Central memory CD4-positive, alpha-beta T cell (primary cell): ENCODE data around the gene TNFRSF8.

Experiments used
- DNase-seq: peaks from one replicate; pipeline ENCODE4 v3.0.0; 2022

Gene TNFRSF8

DNA sequence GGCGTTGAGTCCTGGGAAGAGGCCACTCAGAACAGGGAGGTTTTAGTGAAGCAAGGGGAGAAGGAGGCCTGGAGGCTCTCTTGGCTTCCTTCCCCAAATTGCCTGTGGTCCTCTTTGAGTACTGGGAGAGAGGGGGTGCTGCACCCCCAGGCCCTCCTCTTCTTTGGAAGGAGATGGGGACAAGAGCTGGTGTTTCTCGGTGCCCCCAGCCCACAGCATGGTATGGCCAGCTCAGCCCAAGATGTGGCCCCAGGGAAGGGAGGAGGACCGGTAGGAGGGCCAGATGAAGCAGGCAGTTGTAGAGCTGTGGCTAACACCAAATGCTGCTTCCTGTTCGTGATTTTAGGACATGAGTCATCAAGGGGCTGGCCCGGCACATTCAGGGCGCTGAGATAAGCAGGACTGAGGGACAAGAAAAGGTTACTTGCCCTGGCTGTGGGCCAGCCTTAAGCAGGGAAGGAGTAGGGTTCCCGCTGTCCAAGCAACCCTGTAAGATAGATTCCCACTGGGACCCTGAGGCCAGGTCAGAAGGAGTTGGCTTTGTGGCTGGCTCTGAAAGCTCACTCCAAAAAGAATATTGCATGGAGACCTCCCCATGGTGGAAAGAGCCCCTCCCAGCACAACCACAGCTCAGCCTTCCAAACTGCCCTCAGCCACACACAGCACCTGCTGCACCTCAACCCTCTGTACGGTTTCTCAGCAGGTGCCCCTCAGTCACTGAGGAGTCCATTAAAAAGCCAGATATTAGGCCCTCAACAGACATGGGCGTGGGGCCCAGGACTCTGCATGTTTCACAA is 98.8 kb downstream of the TNFRSF8 start:
- DNase-seq: peak; percentile 74

DNA sequence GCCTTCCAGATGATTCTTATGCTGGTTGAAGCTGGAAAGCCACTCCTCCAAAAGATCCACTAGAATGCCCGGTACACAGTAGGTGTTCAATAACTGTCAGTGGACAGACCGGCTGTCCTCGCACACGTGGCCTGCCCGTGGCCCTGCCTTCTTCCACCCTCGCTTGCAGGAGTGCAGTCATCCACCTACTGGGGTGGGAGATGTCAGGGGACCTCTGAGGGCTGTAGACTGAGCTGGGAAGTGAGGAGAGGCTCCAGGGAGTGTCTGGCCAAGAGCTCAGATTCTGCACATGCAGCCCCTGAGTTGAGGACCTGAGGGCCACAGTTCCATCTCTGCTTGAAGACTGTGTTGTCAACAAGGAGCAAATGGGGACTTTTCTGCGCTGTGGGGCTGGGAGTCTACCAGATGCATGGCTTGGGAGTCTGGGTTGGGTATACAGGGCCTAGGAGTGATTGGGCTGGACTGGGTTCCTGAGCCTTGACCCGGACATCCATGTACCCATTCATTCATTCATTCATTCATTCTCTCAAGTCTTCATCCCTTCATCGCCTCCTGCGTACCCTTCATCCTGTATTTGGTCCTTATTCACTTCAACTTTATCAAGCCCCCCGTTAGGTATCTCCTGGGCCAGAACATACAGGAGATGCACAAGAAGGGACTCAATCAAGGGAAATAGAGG is 99.5 kb downstream of the TNFRSF8 start:
- DNase-seq: no peak

DNA sequence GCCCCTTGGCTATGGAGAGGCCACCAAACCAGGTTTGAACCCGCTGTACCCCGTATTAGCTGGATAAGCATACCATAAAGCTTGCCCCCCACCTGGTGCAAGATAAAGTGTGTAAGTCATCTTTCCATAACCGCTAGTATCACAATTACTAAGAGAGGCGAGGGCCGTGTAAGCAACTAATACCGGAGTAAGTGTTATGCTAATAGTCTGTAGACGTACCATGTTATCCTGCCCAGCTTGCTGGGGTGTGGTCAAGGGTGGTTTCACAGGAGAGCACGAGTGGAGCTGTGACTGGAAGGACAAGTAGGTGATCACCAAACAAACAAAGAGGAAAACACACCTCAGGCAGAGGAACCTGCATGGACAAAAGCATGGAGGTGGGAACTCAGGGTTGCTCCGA is 100.1 kb downstream of the TNFRSF8 start:
- no peak for DNase-seq

DNA sequence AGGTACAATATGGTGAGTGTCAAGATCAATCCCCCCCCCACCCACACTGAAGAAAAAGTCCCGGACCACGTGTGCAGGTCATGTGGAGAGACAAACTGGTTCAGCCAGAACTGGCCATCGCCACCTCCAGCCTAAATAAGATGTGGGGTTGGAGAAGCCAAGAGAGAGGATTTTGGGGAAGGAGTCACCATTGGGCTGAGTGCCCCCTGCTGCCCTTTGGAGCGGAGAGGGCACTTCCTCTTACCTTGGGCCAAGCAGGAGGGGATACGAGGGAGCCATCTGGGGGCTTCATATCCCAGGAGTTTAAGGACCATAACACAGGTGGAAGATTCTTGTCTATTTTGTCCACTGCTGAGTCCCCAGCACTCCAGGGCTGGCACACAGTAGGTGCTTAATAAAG is 101.1 kb downstream of the TNFRSF8 start:
- DNase-seq: no peak

DNA sequence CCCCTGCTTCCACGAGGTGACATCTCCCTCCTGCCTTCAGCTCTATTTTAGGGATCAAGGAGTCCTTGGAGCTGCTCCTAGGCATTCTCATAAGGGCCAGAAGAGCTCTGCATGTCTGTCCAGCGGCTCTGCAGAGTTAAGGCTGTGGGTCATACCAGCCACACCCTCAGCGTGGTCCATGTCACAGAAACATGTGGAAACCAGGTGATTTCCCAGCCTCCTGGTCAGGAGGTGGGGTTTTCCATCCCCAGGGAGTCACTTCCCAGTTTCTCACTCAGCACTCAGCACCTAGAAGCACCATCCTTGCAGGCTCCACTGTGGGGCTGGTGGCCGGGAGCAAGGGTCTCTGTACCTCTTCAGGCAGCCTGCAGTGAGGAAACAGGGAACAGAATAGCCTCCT is 102.2 kb downstream of the TNFRSF8 start:
- DNase-seq: no peak

DNA sequence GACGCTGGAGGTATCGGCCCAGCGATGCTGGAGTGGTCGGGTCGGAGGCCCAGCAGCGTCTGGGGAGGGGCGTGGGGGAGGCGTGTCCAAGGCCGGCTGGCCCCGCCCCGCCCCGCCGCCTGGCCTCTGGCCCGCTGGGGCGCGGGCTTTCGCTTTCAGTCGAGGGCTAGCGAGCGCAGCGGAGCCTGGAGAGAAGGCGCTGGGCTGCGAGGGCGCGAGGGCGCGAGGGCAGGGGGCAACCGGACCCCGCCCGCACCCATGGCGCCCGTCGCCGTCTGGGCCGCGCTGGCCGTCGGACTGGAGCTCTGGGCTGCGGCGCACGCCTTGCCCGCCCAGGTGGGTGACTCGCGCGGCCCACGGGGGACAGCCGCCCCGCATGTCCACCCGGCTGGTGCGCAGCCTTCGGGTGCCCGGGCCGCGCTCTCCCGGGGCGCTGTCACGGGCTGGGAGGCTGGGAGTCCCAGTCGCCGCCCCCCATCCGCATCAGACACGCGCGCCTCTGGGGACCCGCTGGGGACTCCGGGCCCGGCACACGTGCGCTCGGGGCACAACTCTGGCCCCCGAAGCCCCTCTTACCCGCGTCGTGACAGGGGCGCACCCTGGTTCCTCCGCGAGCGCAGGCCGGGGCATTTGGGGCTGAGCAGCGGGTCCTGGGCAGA is 103.9 kb downstream of the TNFRSF8 start, which contains the start of gene TNFRSF1B:
Gene TNFRSF1B, plus strand, starts transcription at position 158 of the 659 bp plus-strand sequence. Its CDS starts 101 bp downstream, at position 259.
- DNase-seq: peak; percentile 59

DNA sequence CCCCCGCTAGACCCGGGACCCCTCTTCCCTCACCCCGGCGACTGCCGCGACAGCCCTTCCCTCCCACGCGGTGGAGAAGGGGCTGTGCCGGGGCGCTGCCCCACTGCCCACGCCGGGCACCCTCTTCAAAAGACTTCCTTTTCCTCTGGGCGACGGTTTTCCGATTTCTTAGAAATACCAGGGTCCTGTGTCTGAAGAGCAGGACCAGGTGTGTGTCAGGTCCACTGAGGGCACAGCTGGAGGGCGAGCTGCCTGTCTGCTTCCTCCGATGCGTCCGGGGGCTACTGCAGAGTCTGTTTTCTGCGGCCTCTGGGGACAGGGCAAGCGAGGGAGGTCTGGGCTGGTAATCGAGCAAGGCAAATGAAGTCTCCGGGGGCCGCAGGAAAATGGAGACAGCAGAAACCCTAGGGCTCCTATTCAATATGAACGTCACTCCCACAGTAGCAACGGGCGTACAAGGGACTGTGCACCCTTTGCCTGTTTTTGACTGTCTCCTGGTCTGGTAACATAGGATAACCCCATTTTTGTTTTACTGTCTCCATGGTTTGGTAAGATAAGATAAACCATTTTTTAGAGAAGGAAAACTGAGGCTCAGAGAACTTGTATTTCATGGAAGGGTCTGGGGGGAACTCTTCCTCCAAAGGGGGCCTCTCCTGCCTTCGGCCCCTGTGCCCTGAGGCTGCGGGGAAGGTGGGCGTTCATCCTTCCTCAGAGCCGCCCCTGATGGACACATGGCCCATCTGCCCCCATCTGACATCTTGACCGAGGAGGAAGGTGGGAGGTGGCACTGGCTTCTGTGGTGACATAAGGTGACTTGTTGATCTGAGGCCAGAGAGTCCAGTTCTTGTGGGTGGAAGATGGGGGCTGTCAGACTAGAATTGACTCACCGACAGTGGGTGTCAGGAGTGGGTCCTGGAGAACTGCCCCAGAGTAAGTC is 104.7 kb downstream of the TNFRSF8 start:
- peak; percentile 35 for DNase-seq

DNA sequence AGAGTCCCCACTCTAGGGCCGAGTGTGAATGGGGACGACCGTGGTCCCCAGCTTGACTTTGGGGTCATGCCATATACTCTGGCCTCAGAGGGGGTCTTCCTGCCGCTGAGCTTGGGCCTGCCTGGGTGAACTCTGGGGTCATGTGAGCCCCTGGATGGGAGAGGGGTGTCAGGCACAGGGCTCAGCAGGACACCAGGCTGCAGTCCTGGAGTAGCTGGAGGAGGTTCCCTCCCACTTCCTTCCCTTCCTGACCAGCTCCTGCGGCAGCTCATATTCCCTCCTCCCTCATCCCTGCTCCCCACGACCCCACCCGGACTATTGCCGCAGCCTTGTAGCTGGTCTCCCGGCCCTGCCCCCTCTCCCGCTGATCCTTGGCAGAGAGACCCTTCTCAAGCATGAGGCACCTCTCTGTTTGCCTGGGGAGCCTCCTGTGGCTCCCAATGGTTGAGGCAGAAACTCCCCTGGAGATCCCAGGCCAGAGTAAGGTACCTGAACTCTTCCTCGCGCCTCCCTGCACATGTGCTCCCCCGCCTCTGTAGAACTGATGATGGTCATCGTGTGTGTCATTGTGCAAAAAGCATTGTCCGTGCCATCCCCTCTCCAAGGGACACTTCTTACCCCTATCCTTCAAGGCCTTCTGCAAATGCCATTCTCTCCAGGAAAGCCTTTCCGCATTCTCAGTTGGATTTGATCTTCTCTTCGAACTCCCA is 105.5 kb downstream of the TNFRSF8 start:
- no peak for DNase-seq

DNA sequence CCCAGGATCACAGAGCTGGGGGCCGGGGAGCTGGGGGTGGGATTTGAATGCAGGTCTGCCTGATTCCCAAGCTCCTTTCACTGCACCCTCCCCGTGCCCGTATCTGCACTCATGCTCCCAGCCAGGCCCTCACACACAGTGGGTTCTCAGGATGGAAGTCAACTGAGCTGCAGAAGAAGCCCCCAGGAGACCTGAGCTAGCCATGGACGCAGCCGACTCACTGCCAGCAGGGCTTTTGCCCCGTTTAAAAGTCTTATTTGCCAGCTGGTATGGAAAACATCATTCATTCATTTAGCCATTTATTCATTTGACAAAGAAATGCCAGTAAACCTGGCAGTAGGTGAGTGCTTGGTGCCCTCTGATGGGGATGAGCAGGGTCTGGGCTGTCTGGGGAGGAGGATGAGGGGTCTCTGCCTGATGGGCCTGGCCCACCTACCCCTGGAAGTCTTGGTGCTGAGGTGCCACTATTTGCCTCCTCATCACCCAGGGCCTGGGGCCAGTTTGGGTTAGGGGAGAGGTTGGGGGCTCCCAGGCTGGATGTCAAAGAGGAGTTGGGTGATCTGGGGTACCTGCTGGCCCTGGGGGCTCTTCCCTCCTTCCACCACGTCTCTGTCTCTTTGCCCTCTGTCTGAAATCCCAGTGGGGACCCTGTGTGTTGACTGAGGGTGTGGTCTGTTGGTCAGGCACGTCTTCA is 106.5 kb downstream of the TNFRSF8 start:
- DNase-seq: no peak

DNA sequence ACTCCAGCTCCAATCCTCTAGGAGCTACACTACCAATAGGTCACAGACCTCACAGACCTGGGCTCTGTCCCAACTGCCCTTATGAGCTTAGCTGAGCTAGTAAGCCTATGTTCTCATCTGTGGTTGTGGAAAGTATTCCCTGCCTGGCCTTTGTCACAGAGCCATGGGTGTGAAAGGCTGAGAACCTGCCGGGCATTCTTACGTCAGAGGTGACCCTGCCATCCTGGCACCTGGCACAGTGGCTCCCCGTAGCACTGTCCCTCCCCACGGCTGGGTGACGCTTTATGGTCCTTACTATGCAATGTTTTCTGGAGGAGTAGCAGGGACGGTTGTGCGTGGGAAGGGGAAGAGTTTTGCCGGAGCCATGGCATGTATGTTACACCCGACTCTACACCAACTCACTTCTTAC is 107.2 kb downstream of the TNFRSF8 start:
- no peak for DNase-seq

DNA sequence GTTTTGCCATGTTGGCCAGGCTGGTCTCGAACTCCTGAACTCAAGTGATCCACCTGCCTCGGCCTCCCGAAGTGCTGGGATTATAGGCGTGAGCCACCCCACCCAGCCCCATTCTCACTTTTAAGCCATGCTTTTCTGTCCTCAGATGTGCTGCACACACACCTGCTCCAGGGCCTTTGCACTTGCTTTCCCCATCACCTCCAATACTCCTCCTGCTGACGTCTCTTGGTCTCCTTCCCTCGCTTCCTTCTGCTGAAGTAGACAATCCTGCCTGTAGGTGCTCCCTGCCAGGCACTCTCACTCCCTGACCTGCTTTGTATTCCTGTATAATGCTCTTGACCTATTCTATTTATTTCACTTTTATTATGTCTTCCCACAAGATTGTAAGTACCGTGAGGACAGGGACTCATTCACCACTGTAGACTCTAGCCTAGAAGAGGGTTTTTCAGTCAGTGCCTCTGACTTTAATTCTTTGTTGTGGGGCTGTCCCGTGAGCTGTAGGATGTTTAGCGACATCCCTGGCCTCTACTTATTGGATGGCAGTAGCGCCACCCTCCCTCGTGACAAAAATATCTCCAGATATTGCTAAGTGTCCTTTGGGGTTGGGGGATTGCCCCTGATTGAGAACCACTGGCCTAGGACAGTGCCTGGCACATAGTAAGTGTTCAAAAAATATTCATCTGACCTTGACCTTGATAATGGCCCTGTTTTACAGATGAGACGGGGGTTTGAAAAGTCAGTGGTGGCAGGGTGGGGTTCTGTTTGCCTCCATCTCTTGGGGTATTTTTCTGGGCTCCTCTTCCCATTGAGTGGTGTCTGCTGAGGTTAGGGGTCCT is 108.3 kb downstream of the TNFRSF8 start:
- DNase-seq: peak; percentile 62

DNA sequence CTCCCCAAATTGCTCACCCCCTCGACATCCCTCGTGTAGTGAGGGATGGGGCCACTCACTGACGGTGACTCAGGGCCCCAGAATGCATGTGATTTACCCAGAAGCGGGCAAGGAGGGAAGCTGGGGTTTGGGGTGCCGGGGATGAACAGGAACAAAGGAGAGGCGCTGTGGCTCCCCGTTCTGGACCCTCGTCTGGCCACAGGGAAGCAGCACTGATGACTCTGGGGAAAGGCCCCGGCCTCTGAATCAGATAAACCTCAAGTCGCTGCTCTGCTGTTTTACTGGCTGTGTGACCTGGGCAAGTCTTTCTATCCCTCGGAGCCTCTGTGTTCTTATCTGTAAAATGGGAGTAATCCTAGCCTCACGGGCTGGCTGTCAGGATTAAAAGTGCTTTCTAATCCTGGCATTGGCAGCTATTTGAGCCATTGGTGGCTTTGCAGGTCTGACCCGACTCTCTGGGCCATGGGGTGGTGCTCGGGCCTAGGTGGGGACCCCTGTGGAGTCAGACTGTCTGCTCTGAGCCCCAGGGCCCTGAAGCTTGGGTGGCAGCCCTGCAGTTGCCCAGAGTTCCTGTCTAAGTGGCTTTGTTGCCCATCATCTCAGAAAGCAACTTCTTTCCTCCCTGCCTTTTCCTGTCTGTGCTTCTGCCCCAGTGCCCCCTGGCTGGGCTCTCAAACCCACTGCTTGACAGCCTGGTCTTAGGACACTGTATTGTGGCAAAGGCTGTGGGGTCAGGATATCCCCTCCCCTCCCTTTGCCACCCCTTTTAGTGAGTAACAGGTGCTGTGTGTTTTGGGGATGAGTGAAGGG is 109.1 kb downstream of the TNFRSF8 start:
- peak; percentile 37 for DNase-seq

DNA sequence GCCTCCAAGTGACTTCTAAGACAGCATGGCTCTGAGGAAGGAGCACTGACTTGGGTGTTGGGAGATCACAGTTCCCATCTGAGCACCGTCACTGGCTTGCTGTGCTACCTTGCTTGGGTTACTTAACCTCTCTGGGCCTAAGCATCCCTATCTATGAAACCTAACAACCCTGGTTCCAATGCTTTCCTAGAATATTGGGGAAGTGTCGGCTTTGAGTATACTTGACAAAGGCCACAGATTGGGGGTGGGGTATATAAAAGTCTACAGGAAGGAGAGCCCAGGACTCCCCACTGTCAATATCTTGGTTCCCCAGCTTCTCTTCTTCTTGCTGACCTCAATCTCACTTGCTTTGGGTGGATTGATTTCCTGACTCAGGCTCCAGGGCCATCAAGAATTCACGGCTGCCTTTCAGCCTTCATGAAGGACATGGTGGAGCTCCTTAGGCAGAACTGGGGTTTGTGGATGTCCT is 110.0 kb downstream of the TNFRSF8 start:
- DNase-seq: no peak

DNA sequence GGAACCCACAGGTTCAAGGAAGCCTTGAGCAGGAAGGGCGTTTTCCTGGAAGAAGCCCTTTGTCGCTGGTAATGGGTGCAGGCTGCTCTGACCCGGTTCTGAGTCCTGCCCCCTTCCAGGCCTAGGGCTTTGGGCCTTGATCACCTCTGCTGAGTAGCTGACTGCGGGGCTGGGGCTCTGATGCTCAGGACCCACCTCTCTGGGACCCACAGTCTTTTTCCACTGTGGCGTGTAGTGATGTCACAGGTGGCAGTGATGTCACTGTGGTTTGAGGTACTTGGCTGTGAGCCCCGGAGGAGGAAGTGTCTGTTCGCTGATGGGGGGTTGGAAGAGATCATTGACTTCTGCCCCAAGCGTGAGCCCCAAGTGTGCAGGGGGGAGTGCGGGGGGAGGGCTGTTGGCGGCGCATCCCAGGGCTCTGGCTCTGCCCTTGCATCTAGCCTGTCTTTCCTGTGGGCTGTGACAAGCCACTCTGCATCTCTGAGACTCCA is 110.6 kb downstream of the TNFRSF8 start:
- peak; percentile 97 for DNase-seq

DNA sequence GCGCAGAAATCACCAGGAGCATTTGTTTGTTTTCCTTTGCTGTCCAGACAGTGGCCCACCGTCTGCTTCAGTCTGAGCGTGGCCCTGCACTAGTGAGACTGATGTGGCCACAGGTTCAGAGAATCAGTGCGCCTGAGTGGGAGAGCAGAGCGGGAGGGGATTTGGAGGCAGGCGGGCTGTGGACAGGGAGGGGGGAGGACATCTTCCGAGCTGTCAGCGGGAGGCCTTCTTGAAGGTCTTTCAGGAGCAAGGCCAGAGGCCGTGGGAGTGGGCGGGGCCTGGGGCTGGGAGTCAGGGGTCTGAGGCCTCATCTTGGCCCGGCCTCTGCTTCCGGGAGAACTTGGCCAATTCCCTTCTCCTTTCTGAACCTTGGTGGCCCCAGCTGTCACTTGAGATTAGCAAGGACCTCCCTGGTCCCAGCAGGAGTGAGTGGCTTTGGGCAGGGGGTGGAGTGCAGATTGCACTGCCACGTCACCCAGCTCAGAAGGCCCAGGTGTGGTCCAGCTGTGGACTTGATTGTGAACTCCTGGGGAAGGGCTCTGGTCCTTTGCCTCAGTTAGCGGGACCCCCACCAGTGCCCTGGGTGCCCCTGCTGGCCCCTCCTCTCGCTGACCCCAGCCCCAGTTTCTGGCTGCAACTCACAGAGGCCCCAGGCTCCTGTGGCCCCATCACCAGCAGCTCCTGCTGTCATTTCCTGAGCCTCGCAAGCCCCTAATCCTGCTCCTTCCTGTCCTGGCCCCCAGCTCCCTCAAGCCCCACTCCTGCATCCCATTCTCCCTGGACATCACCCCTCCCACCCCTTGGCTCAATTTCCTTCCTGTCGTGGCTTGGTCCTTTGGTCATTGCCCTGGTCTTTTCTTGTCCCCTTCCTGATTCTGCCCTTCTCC is 112.1 kb downstream of the TNFRSF8 start:
- DNase-seq: no peak

DNA sequence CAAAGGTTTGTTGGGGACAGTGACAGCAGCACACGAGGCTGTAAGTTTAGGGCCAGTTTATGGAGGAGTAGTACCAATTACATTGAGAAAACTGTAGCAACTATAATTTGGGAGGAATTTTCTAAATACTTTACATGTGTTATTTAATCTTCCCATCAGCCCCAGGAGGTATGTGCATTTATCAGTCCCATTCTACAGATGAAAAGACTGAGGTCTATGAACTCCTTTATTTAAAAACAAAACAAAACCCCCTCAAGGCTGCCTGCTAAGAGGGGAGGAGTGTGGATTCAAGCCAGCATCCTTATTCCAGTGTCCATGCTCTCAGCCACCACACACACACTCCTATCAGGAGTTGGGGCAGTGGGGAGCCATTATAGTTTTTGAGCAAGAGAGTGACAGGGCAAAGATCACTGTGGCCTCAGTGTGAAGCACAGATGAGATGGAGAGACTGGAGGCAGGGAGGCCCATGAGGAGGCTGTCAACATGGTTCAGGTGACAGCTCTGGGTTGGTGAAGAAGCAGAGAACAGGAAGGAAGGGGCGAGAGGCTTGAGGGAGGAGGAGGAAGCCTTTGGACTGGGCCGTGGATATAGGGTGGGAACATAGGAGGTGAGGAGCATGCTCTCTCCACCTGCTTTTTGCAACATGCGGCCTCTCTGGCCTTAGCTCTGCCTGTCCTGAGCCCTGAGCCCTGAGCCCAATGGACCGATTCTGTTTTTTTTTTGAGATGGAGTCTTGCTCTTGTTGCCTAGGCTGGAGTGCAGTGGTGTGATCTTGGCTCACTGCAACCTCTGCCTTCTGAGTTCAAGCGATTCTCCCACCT is 113.4 kb downstream of the TNFRSF8 start:
- no peak for DNase-seq
